Cardiac fibroblast (primary cell): ENCODE results near the gene BZW2.

Experiments used
- DNase-seq, 2 donors: peaks; one replicate each; pipeline versions ENCODE4 v3.0.0 to v3.0.0-alpha.2; 2010; ENCODE audit warnings: low read depth in 2 of 2
- H3K4me3 ChIP-seq, 2 donors: replicated peaks in 1 of 2; 1 replicate in 1 of 2; 2 replicates in 1 of 2; pipeline ENCODE4 v1.5.1; 2011; ENCODE audit warnings: low read depth in 2 of 2, low read length in 2 of 2, mild to moderate bottlenecking in 2 of 2, moderate library complexity in 1 of 2
- CTCF ChIP-seq: IDR thresholded peaks from one replicate; pipeline ENCODE4 v1.5.1; 2011; ENCODE audit warnings: low read depth, mild to moderate bottlenecking, low read length, inconsistent platforms

Gene BZW2

GRCh38 chr7:16684935-16685334 is 39.0 kb downstream of the BZW2 start:
- DNase-seq = no peak
- no peak overlapping the region for H3K4me3 ChIP-seq
- no peak for TF ChIP-seq CTCF

DNA sequence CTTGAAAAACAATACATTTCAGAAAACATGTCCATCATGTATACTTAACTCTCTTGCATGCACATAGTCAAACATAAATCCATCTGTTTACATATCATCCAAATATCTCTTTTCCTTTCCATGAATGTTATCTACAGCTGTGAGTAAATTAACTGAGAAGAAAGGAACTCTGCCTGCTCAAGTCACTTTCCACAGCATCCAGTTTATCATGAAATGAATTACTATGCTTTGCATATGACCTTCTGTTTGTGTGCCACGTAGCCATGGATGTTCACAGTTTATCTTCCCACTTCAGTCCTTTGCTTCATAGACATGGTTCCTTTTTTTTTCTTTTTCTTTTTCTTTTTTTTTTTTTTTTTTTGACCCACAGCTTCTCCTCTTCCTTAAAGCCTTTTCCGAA is 39.6 kb downstream of the BZW2 start:
- no peak for TF ChIP-seq CTCF
- no peak overlapping the region for H3K4me3 ChIP-seq
- DNase-seq = no peak

DNA sequence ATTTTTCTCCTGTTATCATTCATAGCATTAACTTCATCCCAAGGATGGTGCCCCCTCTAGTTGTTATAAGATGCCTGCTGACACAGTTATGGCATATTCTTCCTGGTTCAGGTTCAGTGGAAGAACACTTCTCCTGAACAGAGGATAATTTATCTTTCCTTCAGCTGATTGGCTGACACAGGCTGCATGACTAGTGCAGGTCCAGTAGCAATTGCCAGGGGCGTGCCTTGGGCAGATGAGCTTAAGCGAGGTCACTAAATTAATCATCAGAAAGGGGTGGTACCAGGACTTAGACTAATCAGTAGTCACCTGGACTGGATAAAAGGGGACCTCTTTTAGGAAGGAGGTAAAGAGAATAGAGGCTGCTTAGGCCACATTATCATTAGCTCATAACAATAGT is 42.3 kb downstream of the BZW2 start:
- H3K4me3 ChIP-seq = no peak overlapping the region
- no peak for TF ChIP-seq CTCF
- peak in 1 of 2 donors; percentile 33 for DNase-seq

DNA sequence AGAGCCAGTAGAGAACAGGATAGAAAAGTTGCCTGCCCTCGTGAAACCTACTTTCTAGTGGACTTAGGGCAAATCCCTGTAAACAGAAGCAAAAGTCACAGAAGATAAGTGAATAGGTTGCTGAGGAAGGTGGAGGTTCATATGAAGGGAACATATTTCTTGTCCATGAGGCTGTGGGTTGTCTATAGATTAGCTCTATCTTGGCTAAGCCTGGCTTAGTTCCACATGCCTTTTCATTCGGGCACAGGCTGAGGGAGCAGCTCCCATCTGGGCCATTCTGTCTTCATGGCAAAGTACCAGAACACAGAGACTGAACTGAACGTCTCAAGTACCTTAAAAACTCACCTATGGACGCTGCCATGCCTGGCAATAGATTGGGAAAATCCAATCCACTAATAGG is 45.3 kb downstream of the BZW2 start:
- H3K4me3 ChIP-seq = no peak overlapping the region
- no peak for TF ChIP-seq CTCF
- no peak for DNase-seq

DNA sequence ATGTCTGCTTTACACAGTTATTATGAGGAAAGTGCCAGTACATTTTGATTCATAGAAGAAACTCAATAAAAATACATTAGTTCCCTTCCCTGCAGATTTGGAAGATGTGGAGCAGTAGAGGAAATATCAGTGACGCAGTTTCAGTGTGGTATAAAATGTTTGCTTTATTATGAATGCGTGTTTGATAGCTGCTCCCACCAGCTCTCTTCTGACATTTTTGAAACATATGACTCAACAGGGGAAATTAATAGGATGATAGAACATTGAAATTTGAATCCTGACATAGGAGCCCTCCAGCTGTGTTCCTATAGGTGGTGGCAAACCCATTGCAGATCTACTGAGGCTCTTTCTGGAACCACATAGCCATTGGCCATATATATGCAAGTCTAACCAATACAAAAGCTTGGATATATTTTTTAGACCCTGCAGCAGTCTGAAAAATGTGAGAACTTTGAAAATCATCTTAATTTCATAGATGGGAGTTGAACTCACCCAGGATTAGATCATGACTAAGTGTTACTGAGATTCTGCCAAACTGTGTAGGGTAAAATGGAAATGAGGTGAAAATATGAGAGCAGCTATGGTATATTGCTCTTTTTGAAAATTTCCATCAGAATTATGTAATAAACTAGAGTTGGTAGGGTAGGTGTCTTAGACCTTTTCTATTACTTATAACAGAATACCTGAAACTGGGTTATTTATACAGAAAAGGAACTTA is 47.8 kb downstream of the BZW2 start:
- H3K4me3 ChIP-seq = no peak overlapping the region
- no peak for DNase-seq
- TF ChIP-seq CTCF = no peak

GRCh38 chr7:16694806-16695205 is 48.8 kb downstream of the BZW2 start:
- no peak for TF ChIP-seq CTCF

More at GRCh38 chr7:16694806-16695205, 48.8 kb downstream of the BZW2 start:
- DNase-seq = no peak
- no peak overlapping the region for H3K4me3 ChIP-seq
